PC-9 (cell line): ENCODE measurements around the gene PDE11A.

ENCODE experiments used
- EZH2 ChIP-seq: fragments of 200-600 bp; sonication (generic); IDR thresholded peaks from 2 replicates; pipeline ENCODE4 v1.8.0; 2017; ENCODE audit warnings: antibody characterized with exemption, low read depth
- TF ChIP-seq, protein P1 (sequence below): fragments of 200-600 bp; sonication (generic); conservative IDR thresholded peaks from 2 replicates; pipeline ENCODE4 v1.6.1; 2017; ENCODE audit warnings: mixed run types, antibody characterized with exemption, mild to moderate bottlenecking, moderate library complexity

DNA sequence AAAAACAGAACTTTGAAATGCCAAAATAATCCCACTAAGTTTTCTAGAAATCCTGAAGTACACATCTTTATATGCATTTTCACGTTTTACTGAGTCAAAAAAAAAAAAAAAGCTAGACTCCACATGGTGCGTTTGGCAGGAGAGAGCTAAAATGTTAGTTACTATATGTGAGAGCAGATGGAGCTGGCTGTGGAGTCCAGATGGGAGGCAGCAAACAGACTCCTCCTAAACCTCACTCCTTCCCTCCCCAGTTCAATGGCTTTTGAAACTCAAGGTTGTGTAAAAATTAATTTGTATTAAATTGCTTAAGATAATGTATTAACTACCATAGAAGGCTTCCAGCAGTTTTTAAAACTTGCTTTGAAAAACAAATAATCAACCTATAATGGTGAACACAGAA lies 431.2 kb downstream of the PDE11A start:
- TF ChIP-seq, protein P1, sequence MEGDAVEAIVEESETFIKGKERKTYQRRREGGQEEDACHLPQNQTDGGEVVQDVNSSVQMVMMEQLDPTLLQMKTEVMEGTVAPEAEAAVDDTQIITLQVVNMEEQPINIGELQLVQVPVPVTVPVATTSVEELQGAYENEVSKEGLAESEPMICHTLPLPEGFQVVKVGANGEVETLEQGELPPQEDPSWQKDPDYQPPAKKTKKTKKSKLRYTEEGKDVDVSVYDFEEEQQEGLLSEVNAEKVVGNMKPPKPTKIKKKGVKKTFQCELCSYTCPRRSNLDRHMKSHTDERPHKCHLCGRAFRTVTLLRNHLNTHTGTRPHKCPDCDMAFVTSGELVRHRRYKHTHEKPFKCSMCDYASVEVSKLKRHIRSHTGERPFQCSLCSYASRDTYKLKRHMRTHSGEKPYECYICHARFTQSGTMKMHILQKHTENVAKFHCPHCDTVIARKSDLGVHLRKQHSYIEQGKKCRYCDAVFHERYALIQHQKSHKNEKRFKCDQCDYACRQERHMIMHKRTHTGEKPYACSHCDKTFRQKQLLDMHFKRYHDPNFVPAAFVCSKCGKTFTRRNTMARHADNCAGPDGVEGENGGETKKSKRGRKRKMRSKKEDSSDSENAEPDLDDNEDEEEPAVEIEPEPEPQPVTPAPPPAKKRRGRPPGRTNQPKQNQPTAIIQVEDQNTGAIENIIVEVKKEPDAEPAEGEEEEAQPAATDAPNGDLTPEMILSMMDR: no peak
- TF ChIP-seq EZH2: no peak
